Measurements from ENCODE around the gene STAU1.
"Not testable (repeated sequence)": the region's sequence is repeated elsewhere in the genome, so short reads cannot be mapped to it uniquely, and the experiment has no call there.

The STAU1 gene

GRCh38 chr20:49203011-49203410 is 14.9 kb upstream of the STAU1 start:
- no peak for DNase-seq

GRCh38 chr20:49199729-49200293 is 11.7 kb upstream of the STAU1 start:
- no peak for DNase-seq

- DNase-seq, result not testable (repeated sequence)
Observed at GRCh38 chr20:49192944-49193518, 4.9 kb upstream of the STAU1 start.

- DNase-seq, result no peak
Observed at GRCh38 chr20:49187330-49187850, 744 bp downstream of the STAU1 start.

GRCh38 chr20:49186535-49187329 is 1.4 kb downstream of the STAU1 start:
- peak; percentile 27 for DNase-seq

GRCh38 chr20:49185071-49185761 is 2.9 kb downstream of the STAU1 start:
- DNase-seq, result peak; percentile 60

- no peak for DNase-seq
Observed at GRCh38 chr20:49184691-49185070, 3.5 kb downstream of the STAU1 start.

- not testable (repeated sequence) for DNase-seq
Observed at GRCh38 chr20:49184084-49184501, 4.0 kb downstream of the STAU1 start.

GRCh38 chr20:49183444-49183843 is 4.7 kb downstream of the STAU1 start:
- DNase-seq, result no peak

- DNase-seq, result no peak
Observed at GRCh38 chr20:49181265-49181877, 6.8 kb downstream of the STAU1 start.

- no peak for DNase-seq
Observed at GRCh38 chr20:49179368-49180277, 8.5 kb downstream of the STAU1 start.

- DNase-seq, result no peak
Observed at GRCh38 chr20:49174183-49174582, 14.0 kb downstream of the STAU1 start.

- DNase-seq, result no peak
Observed at GRCh38 chr20:49172413-49172812, 15.7 kb downstream of the STAU1 start.

GRCh38 chr20:49171909-49172308 is 16.2 kb downstream of the STAU1 start:
- no peak for DNase-seq

GRCh38 chr20:49170714-49171113 is 17.4 kb downstream of the STAU1 start:
- no peak for DNase-seq

- no peak for DNase-seq
Observed at GRCh38 chr20:49169547-49169946, 18.6 kb downstream of the STAU1 start.

- DNase-seq, result not testable (repeated sequence)
Observed at GRCh38 chr20:49168864-49169263, 19.3 kb downstream of the STAU1 start.

- DNase-seq, result no peak
Observed at GRCh38 chr20:49167811-49168507, 20.2 kb downstream of the STAU1 start.

GRCh38 chr20:49166534-49167449 is 21.3 kb downstream of the STAU1 start:
- no peak for DNase-seq

- DNase-seq, result no peak
Observed at GRCh38 chr20:49165611-49166010, 22.5 kb downstream of the STAU1 start.

All from kidney glomerular epithelial cell (primary cell).